Astrocyte of the spinal cord (primary cell): ENCODE results near the gene GPR108.

ENCODE experiments used
- DNase-seq: peaks from one replicate; pipeline ENCODE4 v3.0.0; 2011; ENCODE audit warnings: low read depth, low spot score
- H3K4me3 ChIP-seq: 2 replicates; pipeline ENCODE4 v1.5.1; 2011; ENCODE audit warnings: low read depth, mild to moderate bottlenecking, low read length, moderate library complexity
- in situ Hi-C: cut with HindIII; loops from 2 replicates; pipeline ENCODE4 v1.10.0; 2017; ENCODE audit warnings: low sequenced_read_pairs
- TF ChIP-seq, protein P1 (sequence below): IDR thresholded peaks from 2 replicates; pipeline ENCODE4 v1.5.1; 2012; ENCODE audit warnings: low read depth, mild to moderate bottlenecking, low read length, inconsistent platforms

Gene GPR108

DNA sequence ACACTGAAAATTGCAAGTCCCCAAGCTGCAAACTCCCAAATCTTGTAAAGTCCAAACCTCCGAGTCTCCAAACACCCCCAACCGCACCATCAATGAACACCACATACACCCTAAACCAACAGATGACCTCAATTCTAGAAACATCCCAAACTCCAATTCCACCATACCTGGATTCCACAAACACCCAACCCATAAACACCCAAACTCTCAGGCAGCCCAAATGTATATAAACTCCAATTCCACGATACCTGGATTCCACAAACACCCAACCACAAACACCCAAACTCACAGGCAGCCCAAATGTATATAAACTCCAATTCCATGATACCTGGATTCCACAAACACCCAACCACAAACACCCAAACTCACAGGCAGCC, 17.4 kb downstream of the GPR108 start:
- no peak for DNase-seq
- H3K4me3 ChIP-seq, result no peak overlapping the region
- in situ Hi-C loops, result no loop called here
- TF ChIP-seq, protein P1, sequence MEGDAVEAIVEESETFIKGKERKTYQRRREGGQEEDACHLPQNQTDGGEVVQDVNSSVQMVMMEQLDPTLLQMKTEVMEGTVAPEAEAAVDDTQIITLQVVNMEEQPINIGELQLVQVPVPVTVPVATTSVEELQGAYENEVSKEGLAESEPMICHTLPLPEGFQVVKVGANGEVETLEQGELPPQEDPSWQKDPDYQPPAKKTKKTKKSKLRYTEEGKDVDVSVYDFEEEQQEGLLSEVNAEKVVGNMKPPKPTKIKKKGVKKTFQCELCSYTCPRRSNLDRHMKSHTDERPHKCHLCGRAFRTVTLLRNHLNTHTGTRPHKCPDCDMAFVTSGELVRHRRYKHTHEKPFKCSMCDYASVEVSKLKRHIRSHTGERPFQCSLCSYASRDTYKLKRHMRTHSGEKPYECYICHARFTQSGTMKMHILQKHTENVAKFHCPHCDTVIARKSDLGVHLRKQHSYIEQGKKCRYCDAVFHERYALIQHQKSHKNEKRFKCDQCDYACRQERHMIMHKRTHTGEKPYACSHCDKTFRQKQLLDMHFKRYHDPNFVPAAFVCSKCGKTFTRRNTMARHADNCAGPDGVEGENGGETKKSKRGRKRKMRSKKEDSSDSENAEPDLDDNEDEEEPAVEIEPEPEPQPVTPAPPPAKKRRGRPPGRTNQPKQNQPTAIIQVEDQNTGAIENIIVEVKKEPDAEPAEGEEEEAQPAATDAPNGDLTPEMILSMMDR, result no peak

GRCh38 chr19:6719540-6719861, 17.9 kb downstream of the GPR108 start:
- DNase-seq, result no peak
- TF ChIP-seq, protein P1, result no peak
- in situ Hi-C loops, result no loop called here
- no peak overlapping the region for H3K4me3 ChIP-seq

- no peak overlapping the region for H3K4me3 ChIP-seq
- TF ChIP-seq, protein P1, result no peak
- in situ Hi-C loops, result no loop called here
- DNase-seq, result no peak
Observed at GRCh38 chr19:6718741-6719539, 18.4 kb downstream of the GPR108 start.

- in situ Hi-C loops, result no loop called here
- TF ChIP-seq, protein P1, result no peak
- H3K4me3 ChIP-seq, result no peak overlapping the region
- DNase-seq, result no peak
Observed at GRCh38 chr19:6718111-6718740, 19.2 kb downstream of the GPR108 start.

- H3K4me3 ChIP-seq, result no peak overlapping the region
- no peak for DNase-seq
- TF ChIP-seq, protein P1, result no peak
- in situ Hi-C loops, result no loop called here
Observed at GRCh38 chr19:6717441-6717971, 19.9 kb downstream of the GPR108 start.

DNA sequence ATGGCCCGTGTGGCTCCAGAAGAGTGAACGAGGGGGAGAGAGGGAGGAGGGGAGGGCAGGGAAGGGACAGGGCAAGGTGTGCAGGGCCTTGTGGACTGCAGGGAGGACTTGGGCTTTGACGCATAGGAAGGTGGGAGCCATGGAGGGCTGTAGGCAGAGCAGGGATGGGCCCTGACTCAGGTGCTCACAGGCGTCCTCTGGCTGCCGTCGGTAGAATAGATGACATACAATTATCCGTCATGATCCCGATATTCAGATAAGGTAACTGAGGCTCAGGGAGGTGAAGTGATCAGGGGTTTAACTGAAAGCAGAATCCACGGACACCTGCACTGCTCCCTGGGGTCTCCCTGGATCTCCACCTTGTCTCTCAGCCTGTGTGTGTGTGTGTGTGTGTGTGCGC, 20.3 kb downstream of the GPR108 start:
- DNase-seq, result no peak
- in situ Hi-C loops, result no loop called here
- H3K4me3 ChIP-seq, result no peak overlapping the region

More for the DNA sequence above, 20.3 kb downstream of the GPR108 start:
- TF ChIP-seq, protein P1, result no peak
